ENCODE data around the gene SOBP. TPM values are rescaled to one million over a fixed set of nuclear protein-coding genes. Genes with fewer than 3 reads are reported as not detected.

The SOBP gene
- polyA plus RNA-seq, 1 donor: 4.6 TPM

- no peak for DNase-seq
- peaks cover 6% of the 10 kb centered on the region for H3K4me1 ChIP-seq (ENCODE audit: control insufficient read depth, insufficient read depth, low read length)
- no peaks in the 10 kb centered on the region for H3K9me3 ChIP-seq (ENCODE audit: control insufficient read depth, low read depth, low read length)
- H3K27ac ChIP-seq (ENCODE audit: low read length): no peak overlapping the region
- no peaks in the 10 kb centered on the region for H3K27me3 ChIP-seq (ENCODE audit: control insufficient read depth, insufficient read depth, low read length)
- no peaks in the 10 kb centered on the region for H3K36me3 ChIP-seq (ENCODE audit: control insufficient read depth, insufficient read depth, low read length)
- 83% methylated on average over 3 of the region's 6 CpGs for WGBS (ENCODE audit: insufficient coverage, low lambda C conversion rate)
- no peak overlapping the region for H3K4me3 ChIP-seq (ENCODE audit: low read length)
These were observed 108.2 kb downstream of the SOBP start for GRCh38 chr6:107598091-107598490.

- 100% methylated on average over 1 of the region's 4 CpGs for WGBS (ENCODE audit: insufficient coverage, low lambda C conversion rate)
- no peak overlapping the region for H3K27ac ChIP-seq (ENCODE audit: low read length)
- H3K4me3 ChIP-seq (ENCODE audit: low read length): no peak overlapping the region
- no peaks in the 10 kb centered on the region for H3K9me3 ChIP-seq (ENCODE audit: control insufficient read depth, low read depth, low read length)
- H3K27me3 ChIP-seq (ENCODE audit: control insufficient read depth, insufficient read depth, low read length): no peaks in the 10 kb centered on the region
- no peaks in the 10 kb centered on the region for H3K36me3 ChIP-seq (ENCODE audit: control insufficient read depth, insufficient read depth, low read length)
- H3K4me1 ChIP-seq (ENCODE audit: control insufficient read depth, insufficient read depth, low read length): peaks cover 6% of the 10 kb centered on the region
- DNase-seq: no peak
These were observed 109.1 kb downstream of the SOBP start for GRCh38 chr6:107599043-107599442.

- no peaks in the 10 kb centered on the region for H3K27me3 ChIP-seq (ENCODE audit: control insufficient read depth, insufficient read depth, low read length)
- no peak for DNase-seq
- H3K4me1 ChIP-seq (ENCODE audit: control insufficient read depth, insufficient read depth, low read length): peaks cover 6% of the 10 kb centered on the region
- no peaks in the 10 kb centered on the region for H3K9me3 ChIP-seq (ENCODE audit: control insufficient read depth, low read depth, low read length)
- H3K27ac ChIP-seq (ENCODE audit: low read length): no peak overlapping the region
- H3K36me3 ChIP-seq (ENCODE audit: control insufficient read depth, insufficient read depth, low read length): no peaks in the 10 kb centered on the region
- no CpG with 5 or more reads among the region's 5 CpGs for WGBS (ENCODE audit: insufficient coverage, low lambda C conversion rate)
- H3K4me3 ChIP-seq (ENCODE audit: low read length): no peak overlapping the region
These were observed 110.2 kb downstream of the SOBP start for GRCh38 chr6:107600121-107600520.

GRCh38 chr6:107600936-107601335, 111.0 kb downstream of the SOBP start:
- WGBS (ENCODE audit: insufficient coverage, low lambda C conversion rate): no CpG with 5 or more reads among the region's 5 CpGs
- DNase-seq: peak; percentile 36 to 55
- H3K27ac ChIP-seq (ENCODE audit: low read length): no peak overlapping the region
- H3K4me1 ChIP-seq (ENCODE audit: control insufficient read depth, insufficient read depth, low read length): peaks cover 6% of the 10 kb centered on the region
- H3K9me3 ChIP-seq (ENCODE audit: control insufficient read depth, low read depth, low read length): no peaks in the 10 kb centered on the region
- H3K36me3 ChIP-seq (ENCODE audit: control insufficient read depth, insufficient read depth, low read length): no peaks in the 10 kb centered on the region
- no peaks in the 10 kb centered on the region for H3K27me3 ChIP-seq (ENCODE audit: control insufficient read depth, insufficient read depth, low read length)
- H3K4me3 ChIP-seq (ENCODE audit: low read length): no peak overlapping the region

DNA sequence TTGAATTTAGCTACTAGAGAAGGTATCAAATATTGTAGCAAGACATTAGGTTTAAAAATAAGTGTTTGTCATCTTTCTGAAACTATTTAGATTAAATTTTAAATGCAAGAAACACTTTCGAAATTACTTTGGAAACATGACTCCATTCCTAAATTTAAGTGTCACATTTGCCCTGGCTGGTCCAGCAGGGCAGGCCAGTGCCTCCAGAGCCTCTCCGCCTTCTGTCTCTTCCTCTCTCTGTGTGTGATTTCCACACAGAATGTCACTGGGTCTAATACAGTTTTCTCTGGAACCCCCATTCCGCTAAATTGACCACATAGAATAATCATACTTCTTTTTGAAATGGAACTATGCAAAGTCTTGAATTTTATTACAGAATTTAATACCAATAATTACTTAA, 111.5 kb downstream of the SOBP start:
- H3K9me3 ChIP-seq (ENCODE audit: control insufficient read depth, low read depth, low read length): no peaks in the 10 kb centered on the region
- H3K27me3 ChIP-seq (ENCODE audit: control insufficient read depth, insufficient read depth, low read length): no peaks in the 10 kb centered on the region
- H3K4me3 ChIP-seq (ENCODE audit: low read length): no peak overlapping the region
- DNase-seq: no peak
- peaks cover 6% of the 10 kb centered on the region for H3K4me1 ChIP-seq (ENCODE audit: control insufficient read depth, insufficient read depth, low read length)
- WGBS (ENCODE audit: insufficient coverage, low lambda C conversion rate): 100% methylated on average over 2 of the region's 3 CpGs
- H3K36me3 ChIP-seq (ENCODE audit: control insufficient read depth, insufficient read depth, low read length): no peaks in the 10 kb centered on the region
- no peak overlapping the region for H3K27ac ChIP-seq (ENCODE audit: low read length)

- no CpG with 5 or more reads among the region's 5 CpGs for WGBS (ENCODE audit: insufficient coverage, low lambda C conversion rate)
- DNase-seq: no peak
- H3K27ac ChIP-seq (ENCODE audit: low read length): no peak overlapping the region
- no peaks in the 10 kb centered on the region for H3K27me3 ChIP-seq (ENCODE audit: control insufficient read depth, insufficient read depth, low read length)
- H3K4me1 ChIP-seq (ENCODE audit: control insufficient read depth, insufficient read depth, low read length): peaks cover 17% of the 10 kb centered on the region
- H3K4me3 ChIP-seq (ENCODE audit: low read length): no peak overlapping the region
- H3K9me3 ChIP-seq (ENCODE audit: control insufficient read depth, low read depth, low read length): no peaks in the 10 kb centered on the region
- H3K36me3 ChIP-seq (ENCODE audit: control insufficient read depth, insufficient read depth, low read length): no peaks in the 10 kb centered on the region
These were observed 112.5 kb downstream of the SOBP start for GRCh38 chr6:107602321-107603005.

- Histone ChIP-seq H3K9me3 (ENCODE audit: control insufficient read depth, low read depth, low read length) (no peaks in the 10 kb centered on the region), H3K27me3 (ENCODE audit: control insufficient read depth, insufficient read depth, low read length) (no peaks in the 10 kb centered on the region), H3K36me3 (ENCODE audit: control insufficient read depth, insufficient read depth, low read length) (no peaks in the 10 kb centered on the region), H3K4me1 (ENCODE audit: control insufficient read depth, insufficient read depth, low read length) (peaks cover 18% of the 10 kb centered on the region), H3K27ac (ENCODE audit: low read length) (no peak overlapping the region), H3K4me3 (ENCODE audit: low read length) (no peak overlapping the region)
- DNase-seq: no peak
- WGBS (ENCODE audit: insufficient coverage, low lambda C conversion rate): no CpG with 5 or more reads among the region's 3 CpGs
These were observed 113.1 kb downstream of the SOBP start for GRCh38 chr6:107603006-107603370.

DNA sequence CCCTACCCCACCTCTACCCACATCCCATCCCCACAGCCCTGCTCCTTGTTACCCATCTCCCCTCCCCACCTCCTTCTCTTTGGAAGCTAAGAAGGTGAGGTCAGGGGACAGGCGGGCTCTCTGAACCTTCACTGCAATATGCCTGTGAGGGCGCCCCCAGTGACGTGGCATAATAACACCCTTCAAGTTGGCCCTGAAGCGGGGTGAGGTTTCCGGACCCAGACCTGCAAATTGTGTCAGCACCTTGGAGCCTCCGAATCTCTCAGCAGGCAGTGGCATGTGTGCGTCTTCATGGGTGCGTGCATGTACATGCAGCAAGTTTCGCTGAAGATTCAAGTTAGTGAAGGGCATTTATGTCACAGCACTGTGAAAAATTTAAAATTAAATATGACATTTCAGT, 114.6 kb downstream of the SOBP start:
- H3K9me3 ChIP-seq (ENCODE audit: control insufficient read depth, low read depth, low read length): no peaks in the 10 kb centered on the region
- DNase-seq: no peak
- peaks cover 18% of the 10 kb centered on the region for H3K4me1 ChIP-seq (ENCODE audit: control insufficient read depth, insufficient read depth, low read length)
- no peak overlapping the region for H3K27ac ChIP-seq (ENCODE audit: low read length)
- H3K4me3 ChIP-seq (ENCODE audit: low read length): no peak overlapping the region
- no CpG with 5 or more reads among the region's 9 CpGs for WGBS (ENCODE audit: insufficient coverage, low lambda C conversion rate)
- no peaks in the 10 kb centered on the region for H3K36me3 ChIP-seq (ENCODE audit: control insufficient read depth, insufficient read depth, low read length)
- H3K27me3 ChIP-seq (ENCODE audit: control insufficient read depth, insufficient read depth, low read length): no peaks in the 10 kb centered on the region

- no peak overlapping the region for H3K27ac ChIP-seq (ENCODE audit: low read length)
- WGBS (ENCODE audit: insufficient coverage, low lambda C conversion rate): no CpG with 5 or more reads among the region's 4 CpGs
- no peak overlapping the region for H3K4me3 ChIP-seq (ENCODE audit: low read length)
- no peak for DNase-seq
- H3K27me3 ChIP-seq (ENCODE audit: control insufficient read depth, insufficient read depth, low read length): no peaks in the 10 kb centered on the region
- no peaks in the 10 kb centered on the region for H3K36me3 ChIP-seq (ENCODE audit: control insufficient read depth, insufficient read depth, low read length)
- H3K9me3 ChIP-seq (ENCODE audit: control insufficient read depth, low read depth, low read length): no peaks in the 10 kb centered on the region
- peaks cover 13% of the 10 kb centered on the region for H3K4me1 ChIP-seq (ENCODE audit: control insufficient read depth, insufficient read depth, low read length)
These were observed 116.5 kb downstream of the SOBP start for GRCh38 chr6:107606407-107606806.

GRCh38 chr6:107607116-107607515, 117.2 kb downstream of the SOBP start:
- no peak overlapping the region for H3K27ac ChIP-seq (ENCODE audit: low read length)
- H3K9me3 ChIP-seq (ENCODE audit: control insufficient read depth, low read depth, low read length): no peaks in the 10 kb centered on the region
- WGBS (ENCODE audit: insufficient coverage, low lambda C conversion rate): 79% methylated on average over 3 of the region's 4 CpGs
- no peaks in the 10 kb centered on the region for H3K27me3 ChIP-seq (ENCODE audit: control insufficient read depth, insufficient read depth, low read length)
- DNase-seq: peak; percentile 23 to 53
- no peak overlapping the region for H3K4me3 ChIP-seq (ENCODE audit: low read length)
- H3K36me3 ChIP-seq (ENCODE audit: control insufficient read depth, insufficient read depth, low read length): no peaks in the 10 kb centered on the region
- peaks cover 17% of the 10 kb centered on the region for H3K4me1 ChIP-seq (ENCODE audit: control insufficient read depth, insufficient read depth, low read length)

DNA sequence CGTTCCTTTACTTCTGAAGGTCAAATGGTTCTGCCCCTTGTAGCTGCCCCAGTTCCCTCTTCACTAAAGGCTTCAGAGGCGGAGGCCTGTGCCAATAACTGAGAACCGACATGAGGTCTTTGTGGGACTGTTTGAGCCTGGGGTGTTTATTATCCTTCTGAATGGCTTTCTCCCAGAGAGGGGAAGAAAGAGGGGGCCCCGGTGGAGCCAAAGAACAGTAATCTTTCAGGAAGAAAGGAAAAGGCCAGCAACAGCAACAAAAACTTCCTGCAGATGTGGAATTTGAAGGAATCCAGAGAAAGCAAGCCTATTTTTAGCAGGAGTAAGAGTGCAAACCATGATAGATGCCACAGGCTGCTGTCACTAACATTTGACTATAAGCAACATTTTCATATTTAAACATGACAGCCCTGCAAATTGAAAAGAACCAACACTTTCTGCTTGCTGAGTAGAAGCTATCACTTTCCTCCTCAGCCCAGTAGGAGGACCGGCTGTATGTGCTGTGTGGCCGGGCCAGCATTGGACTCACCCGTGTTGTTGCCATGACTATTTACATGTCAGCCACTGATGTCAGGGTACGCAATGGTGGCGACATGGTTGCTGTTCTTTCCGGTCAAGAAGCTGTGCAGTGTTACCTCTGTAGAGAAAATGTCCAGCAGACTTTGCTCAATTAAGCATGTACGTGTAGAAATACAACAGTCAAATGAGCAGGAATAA, 121.3 kb downstream of the SOBP start:
- no peak for DNase-seq
- Histone ChIP-seq H3K36me3 (ENCODE audit: control insufficient read depth, insufficient read depth, low read length) (no peaks in the 10 kb centered on the region), H3K9me3 (ENCODE audit: control insufficient read depth, low read depth, low read length) (no peaks in the 10 kb centered on the region), H3K27ac (ENCODE audit: low read length) (no peak overlapping the region), H3K4me3 (ENCODE audit: low read length) (no peak overlapping the region), H3K27me3 (ENCODE audit: control insufficient read depth, insufficient read depth, low read length) (no peaks in the 10 kb centered on the region), H3K4me1 (ENCODE audit: control insufficient read depth, insufficient read depth, low read length) (peaks cover 26% of the 10 kb centered on the region)
- WGBS (ENCODE audit: insufficient coverage, low lambda C conversion rate): 78% methylated on average over 1 of the region's 11 CpGs

Measured in large intestine (tissue), 3 donors.